K562 (cell line): ENCODE data around the gene ELMO1. TPM values are rescaled to one million over a fixed set of nuclear protein-coding genes. Genes with fewer than 3 reads are reported as not detected.

Experiments
- ATAC-seq: fragments of 200-7000 bp; cut with Tn5 transposase; 3 replicates; pipeline ENCODE4 v1.9.1; 2020; ENCODE audit warnings: moderate library complexity
- BruUV-seq: library from RNA; stranded (reverse); fragments of 400-500 nt; replicated peaks from 2 replicates; lab custom pipeline; 2021; lab: Mats Ljungman, UMichigan
- CTCF ChIA-PET: fragments of 300-600 bp; formaldehyde crosslinking; extraction: SDS; loops from one replicate; lab custom pipeline; 2021; ENCODE audit warnings: low intra/inter-chr PET ratio; lab: Yijun Ruan, JAX
- POLR2A ChIA-PET: fragments of 300-600, 350-650 bp; sonication (Branson Sonifier 250); formaldehyde crosslinking; extraction: SDS; loops from one replicate; lab custom pipeline; 2021; ENCODE audit warnings: antibody characterized with exemption, inconsistent platforms; lab: Yijun Ruan, JAX
- DNase-seq, 4 experiments: peaks; one replicate each; pipeline versions ENCODE4 v3.0.0 to v3.0.0-alpha.2; 2011 to 2018; ENCODE audit warnings: low spot score in 3 of 4, mixed read lengths in 3 of 4; ENCODE audit errors: extremely low read depth in 1 of 4
- FAIRE-seq: peaks from 2 replicates; lab custom pipeline; 2011; peaks lifted over from hg19 to GRCh38; lab: Jason Lieb, UNC
- H2AFZ ChIP-seq: 2 replicates; pipeline ENCODE4 v1.6.0; 2011; ENCODE audit warnings: low read depth, low read length, control low read depth, inconsistent platforms
- H3K27ac ChIP-seq: fragments of 200-600 bp; 3 replicates; pipeline ENCODE4 v1.8.0; 2011; ENCODE audit warnings: low read depth, mild to moderate bottlenecking, control low read depth, inconsistent platforms, low read length, moderate library complexity, mixed read lengths; ENCODE audit errors: extremely low read depth
- H3K27me3 ChIP-seq, 2 experiments: fragments of 300-600 bp in 1 of 2; 2 replicates in 1 of 2; 3 replicates in 1 of 2; pipeline versions ENCODE4 v1.6.0 to v1.8.0; 2011; ENCODE audit warnings: inconsistent platforms in 2 of 2, low read length in 2 of 2, mild to moderate bottlenecking in 1 of 2, mixed read lengths in 1 of 2, moderate library complexity in 1 of 2; ENCODE audit not compliant: control insufficient read depth in 2 of 2, insufficient read depth in 2 of 2
- H3K36me3 ChIP-seq: fragments of 300-600 bp; 3 replicates; pipeline ENCODE4 v1.8.0; 2011; ENCODE audit warnings: mild to moderate bottlenecking, low read length, inconsistent platforms; ENCODE audit not compliant: control insufficient read depth, insufficient read depth
- H3K4me1 ChIP-seq, 2 experiments: fragments of 200-600 bp in 1 of 2; replicated peaks in 1 of 2; 2 replicates in 1 of 2; 3 replicates in 1 of 2; pipeline versions ENCODE4 v1.5.1 to v1.8.0; 2011; ENCODE audit warnings: inconsistent platforms in 2 of 2, low read length in 2 of 2, mild to moderate bottlenecking in 1 of 2, mixed read lengths in 1 of 2, moderate library complexity in 1 of 2; ENCODE audit not compliant: control insufficient read depth in 2 of 2, insufficient read depth in 2 of 2
- H3K4me2 ChIP-seq: 2 replicates; pipeline ENCODE4 v1.6.1; 2011; ENCODE audit warnings: low read length, control low read depth, inconsistent platforms, mixed read lengths; ENCODE audit not compliant: insufficient read depth
- H3K4me3 ChIP-seq: fragments of 200-600 bp; sonication (generic), shearing (Covaris generic); 2 replicates; pipeline ENCODE4 v1.5.1; 2016; ENCODE audit warnings: control low read depth, inconsistent platforms
- H3K79me2 ChIP-seq: fragments of 200-600 bp; 3 replicates; pipeline ENCODE4 v1.8.0; 2011; ENCODE audit warnings: low read length, inconsistent platforms; ENCODE audit not compliant: control insufficient read depth, insufficient read depth
- H3K9ac ChIP-seq, 2 experiments: 2 replicates each; pipeline versions ENCODE4 v1.6.0 to v1.6.1; 2011; ENCODE audit warnings: low read depth in 2 of 2, low read length in 2 of 2, control low read depth in 1 of 2, inconsistent platforms in 1 of 2, mild to moderate bottlenecking in 1 of 2, mixed read lengths in 1 of 2; ENCODE audit not compliant: insufficient read depth in 1 of 2
- H3K9me1 ChIP-seq: one replicate; pipeline ENCODE4 v1.6.0; 2011; ENCODE audit warnings: inconsistent platforms, mild to moderate bottlenecking, low read length, moderate library complexity; ENCODE audit not compliant: control insufficient read depth, insufficient read depth
- H3K9me3 ChIP-seq: replicated peaks from 2 replicates; pipeline ENCODE4 v1.5.1; 2011; ENCODE audit warnings: low read depth, low read length, inconsistent platforms; ENCODE audit not compliant: control insufficient read depth, insufficient read depth
- H4K20me1 ChIP-seq: replicated peaks from 2 replicates; pipeline ENCODE4 v1.6.1; 2011; ENCODE audit warnings: low read length, inconsistent platforms, mixed read lengths; ENCODE audit not compliant: control insufficient read depth, insufficient read depth
- ETV5 ChIP-seq: sonication (generic); formaldehyde crosslinking; IDR thresholded peaks from 2 replicates; pipeline ENCODE4 v1.4.0; 2020; ENCODE audit warnings: low read depth, mild to moderate bottlenecking, missing genetic modification reagents
- HOMEZ ChIP-seq: fragments of 250-450 bp; sonication (Bioruptor Pico); IDR thresholded peaks from 2 replicates; pipeline ENCODE4 v1.4.0; 2020; ENCODE audit warnings: mild to moderate bottlenecking, moderate library complexity
- IRF2 ChIP-seq: sonication (generic); formaldehyde crosslinking; IDR thresholded peaks from 2 replicates; pipeline ENCODE4 v1.8.1; 2022; ENCODE audit warnings: mild to moderate bottlenecking, missing genetic modification reagents
- KAT8 ChIP-seq: fragments of 450-650 bp; IDR thresholded peaks from 2 replicates; pipeline ENCODE4 v1.6.1; 2016; ENCODE audit warnings: low read depth, mild to moderate bottlenecking
- MYC ChIP-seq, 2 experiments: fragments of 250-450 bp in 1 of 2; sonication (Bioruptor Pico) in 1 of 2; IDR thresholded peaks; 2 replicates each; pipeline versions ENCODE4 v1.5.1 to v1.6.1; 2012 to 2021; ENCODE audit warnings: low read depth in 2 of 2, borderline replicate concordance in 1 of 2, improper control_type of control experiment in 1 of 2, low read length in 1 of 2, mild to moderate bottlenecking in 1 of 2, moderate library complexity in 1 of 2
- RBBP5 ChIP-seq: fragments of 200-600 bp; sonication (generic); IDR thresholded peaks from 2 replicates; pipeline ENCODE4 v1.6.1; 2012; ENCODE audit warnings: borderline replicate concordance, mild to moderate bottlenecking, low read length, control low read depth, inconsistent platforms; ENCODE audit not compliant: insufficient read depth, poor library complexity, severe bottlenecking
- SMARCC2 ChIP-seq: fragments of 450-650 bp; IDR thresholded peaks from 2 replicates; pipeline ENCODE4 v1.6.1; 2017; ENCODE audit warnings: antibody characterized with exemption, moderate library complexity, mild to moderate bottlenecking, low read depth
- SOX6 ChIP-seq: fragments of 450-650 bp; IDR thresholded peaks from 2 replicates; pipeline ENCODE4 v1.6.1; 2014; ENCODE audit warnings: mild to moderate bottlenecking
- ZFPM2 ChIP-seq: fragments of 250-450 bp; sonication (Bioruptor Pico); IDR thresholded peaks from 2 replicates; pipeline ENCODE4 v1.5.1; 2022; ENCODE audit warnings: mild to moderate bottlenecking
- ZNF76 ChIP-seq: fragments of 250-450 bp; sonication (Bioruptor Pico); IDR thresholded peaks from 2 replicates; pipeline ENCODE4 v1.4.0; 2020; ENCODE audit warnings: mild to moderate bottlenecking, moderate library complexity, borderline replicate concordance
- WGBS: fragments of 100-300 bp; shearing (Covaris generic); methylation state at CpG from one replicate; pipeline ENCODE4 v1.1.6; 2016; ENCODE audit warnings: low coverage, mixed read lengths; ENCODE audit not compliant: insufficient coverage; ENCODE audit errors: missing lambda C conversion rate; 5-methylcytosine and 5-hydroxymethylcytosine counted together
- in situ Hi-C: fragments of 300-500 bp; cut with MboI; formaldehyde crosslinking; loops from 4 replicates; pipeline ENCODE4 v1.15.0; 2018; ENCODE audit warnings: inconsistent platforms, mixed read lengths
- intact Hi-C: fragments of 100-400 bp; cut with micrococcal nuclease; formaldehyde crosslinking; loops from 2 replicates; pipeline ENCODE4 v1.14.2; 2022
- polyA plus RNA-seq, 8 experiments: library from polyadenylated mRNA; depleted of rRNA in 4 of 8; stranded (reverse) in 5 of 8; unstranded in 3 of 8; fragments of >200 nt; fragmentation: Nextera tagmentation in 2 of 8; fragmentation: Illumina TruSeq in 1 of 8; extraction: Ambion mirVana in 2 of 8; extraction: Trizol in 1 of 8; gene quantifications; 2 replicates each; pipeline versions ENCODE4 v1.2.1 to v1.2.3, GENCODE V29; 2011 to 2014; ENCODE audit warnings: inconsistent platforms in 1 of 8, missing spikeins in 1 of 8
- total RNA-seq, 7 experiments: library from RNA; depleted of rRNA in 6 of 7; stranded (reverse); fragments of >200 nt in 6 of 7; fragmentation: Illumina TruSeq in 2 of 7; extraction: Trizol in 2 of 7; gene quantifications; 2 replicates each; pipeline versions ENCODE4 v1.2.1 to v1.2.3, GENCODE V29; 2011 to 2021; ENCODE audit warnings: low replicate concordance in 1 of 7
- TF ChIP-seq, protein P1 (sequence below): sonication (generic); formaldehyde crosslinking; IDR thresholded peaks from 2 replicates; pipeline ENCODE4 v1.8.0; 2022; ENCODE audit warnings: mild to moderate bottlenecking, missing genetic modification reagents
- TF ChIP-seq, protein P2 (sequence below): fragments of 250-450 bp; sonication (Bioruptor Pico); IDR thresholded peaks from 2 replicates; pipeline ENCODE4 v1.6.1; 2021; ENCODE audit warnings: mild to moderate bottlenecking
- TF ChIP-seq, protein P3 (sequence below): fragments of 200-800 bp; sonication (Bioruptor generic); IDR thresholded peaks from 2 replicates; pipeline ENCODE4 v1.6.1; 2017; ENCODE audit warnings: missing genetic modification characterization, missing compliant biosample characterization

Gene ELMO1
- total and polyA plus RNA-seq, 9 of the 15 experiments (the other 6 are each of a cell fraction or from before 2014, with no cell fraction given): 0.36 to 7.2 (median 3.6) TPM

- DNase-seq (no peak), FAIRE-seq (no peak), ATAC-seq (no peak)
- no peaks in the 10 kb centered on the region for H3K36me3 ChIP-seq
- WGBS: 20% methylated on average over 4 of the region's 4 CpGs
- H3K9me1 ChIP-seq: no peaks in the 10 kb centered on the region
- ChIA-PET POLR2A (interaction anchor here (0.7 kb wide), 1 partner anchor 18 kb away, joined by 3 read pairs; no protein-coding TSS in a partner anchor), CTCF (no interaction called here)
- peak overlapping the region; percentile 8; the same call in 1 of the 2 replicates for H2AFZ ChIP-seq
- H3K9me3 ChIP-seq: no peaks in the 10 kb centered on the region
- no TSS peak for BruUV-seq
- no peaks in the 10 kb centered on the region for H3K4me1 ChIP-seq
- in situ Hi-C loops: no loop called here
- H3K27ac ChIP-seq: no peak overlapping the region
- H3K27me3 ChIP-seq: no peaks in the 10 kb centered on the region
- intact Hi-C loops: no loop called here
- H3K4me2 ChIP-seq: no peak overlapping the region
- no peak overlapping the region for H3K4me3 ChIP-seq
- H4K20me1 ChIP-seq: no peaks in the 10 kb centered on the region
- no peaks in the 10 kb centered on the region for H3K79me2 ChIP-seq
- no peak overlapping the region for H3K9ac ChIP-seq
- TF ChIP-seq ETV5 (CRISPR knock-in tag) (no peak), ZNF76 (CRISPR knock-in tag) (no peak), MYC (IDR thresholded peaks at IDR 0.05; ENCODE audit: low read depth, low read length) (no peak), MYC (CRISPR knock-in tag; IDR thresholded peaks at IDR 0.05; ENCODE audit: borderline replicate concordance, low read depth) (no peak), ZFPM2 (no peak), HOMEZ (CRISPR knock-in tag) (no peak), KAT8 (no peak), SMARCC2 (no peak), IRF2 (no peak), SOX6 (no peak), RBBP5 (no peak)
- TF ChIP-seq, protein P1, sequence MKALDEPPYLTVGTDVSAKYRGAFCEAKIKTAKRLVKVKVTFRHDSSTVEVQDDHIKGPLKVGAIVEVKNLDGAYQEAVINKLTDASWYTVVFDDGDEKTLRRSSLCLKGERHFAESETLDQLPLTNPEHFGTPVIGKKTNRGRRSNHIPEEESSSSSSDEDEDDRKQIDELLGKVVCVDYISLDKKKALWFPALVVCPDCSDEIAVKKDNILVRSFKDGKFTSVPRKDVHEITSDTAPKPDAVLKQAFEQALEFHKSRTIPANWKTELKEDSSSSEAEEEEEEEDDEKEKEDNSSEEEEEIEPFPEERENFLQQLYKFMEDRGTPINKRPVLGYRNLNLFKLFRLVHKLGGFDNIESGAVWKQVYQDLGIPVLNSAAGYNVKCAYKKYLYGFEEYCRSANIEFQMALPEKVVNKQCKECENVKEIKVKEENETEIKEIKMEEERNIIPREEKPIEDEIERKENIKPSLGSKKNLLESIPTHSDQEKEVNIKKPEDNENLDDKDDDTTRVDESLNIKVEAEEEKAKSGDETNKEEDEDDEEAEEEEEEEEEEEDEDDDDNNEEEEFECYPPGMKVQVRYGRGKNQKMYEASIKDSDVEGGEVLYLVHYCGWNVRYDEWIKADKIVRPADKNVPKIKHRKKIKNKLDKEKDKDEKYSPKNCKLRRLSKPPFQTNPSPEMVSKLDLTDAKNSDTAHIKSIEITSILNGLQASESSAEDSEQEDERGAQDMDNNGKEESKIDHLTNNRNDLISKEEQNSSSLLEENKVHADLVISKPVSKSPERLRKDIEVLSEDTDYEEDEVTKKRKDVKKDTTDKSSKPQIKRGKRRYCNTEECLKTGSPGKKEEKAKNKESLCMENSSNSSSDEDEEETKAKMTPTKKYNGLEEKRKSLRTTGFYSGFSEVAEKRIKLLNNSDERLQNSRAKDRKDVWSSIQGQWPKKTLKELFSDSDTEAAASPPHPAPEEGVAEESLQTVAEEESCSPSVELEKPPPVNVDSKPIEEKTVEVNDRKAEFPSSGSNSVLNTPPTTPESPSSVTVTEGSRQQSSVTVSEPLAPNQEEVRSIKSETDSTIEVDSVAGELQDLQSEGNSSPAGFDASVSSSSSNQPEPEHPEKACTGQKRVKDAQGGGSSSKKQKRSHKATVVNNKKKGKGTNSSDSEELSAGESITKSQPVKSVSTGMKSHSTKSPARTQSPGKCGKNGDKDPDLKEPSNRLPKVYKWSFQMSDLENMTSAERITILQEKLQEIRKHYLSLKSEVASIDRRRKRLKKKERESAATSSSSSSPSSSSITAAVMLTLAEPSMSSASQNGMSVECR (CRISPR knock-in tag): no peak
- TF ChIP-seq, protein P2, sequence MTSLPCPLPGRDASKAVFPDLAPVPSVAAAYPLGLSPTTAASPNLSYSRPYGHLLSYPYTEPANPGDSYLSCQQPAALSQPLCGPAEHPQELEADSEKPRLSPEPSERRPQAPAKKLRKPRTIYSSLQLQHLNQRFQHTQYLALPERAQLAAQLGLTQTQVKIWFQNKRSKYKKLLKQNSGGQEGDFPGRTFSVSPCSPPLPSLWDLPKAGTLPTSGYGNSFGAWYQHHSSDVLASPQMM: no peak
- TF ChIP-seq, protein P3, sequence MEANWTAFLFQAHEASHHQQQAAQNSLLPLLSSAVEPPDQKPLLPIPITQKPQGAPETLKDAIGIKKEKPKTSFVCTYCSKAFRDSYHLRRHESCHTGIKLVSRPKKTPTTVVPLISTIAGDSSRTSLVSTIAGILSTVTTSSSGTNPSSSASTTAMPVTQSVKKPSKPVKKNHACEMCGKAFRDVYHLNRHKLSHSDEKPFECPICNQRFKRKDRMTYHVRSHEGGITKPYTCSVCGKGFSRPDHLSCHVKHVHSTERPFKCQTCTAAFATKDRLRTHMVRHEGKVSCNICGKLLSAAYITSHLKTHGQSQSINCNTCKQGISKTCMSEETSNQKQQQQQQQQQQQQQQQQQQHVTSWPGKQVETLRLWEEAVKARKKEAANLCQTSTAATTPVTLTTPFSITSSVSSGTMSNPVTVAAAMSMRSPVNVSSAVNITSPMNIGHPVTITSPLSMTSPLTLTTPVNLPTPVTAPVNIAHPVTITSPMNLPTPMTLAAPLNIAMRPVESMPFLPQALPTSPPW (CRISPR knock-in tag): no peak
These were observed 37.1 kb downstream of the ELMO1 start for GRCh38 chr7:37411444-37412034.
